Measurements from ENCODE around the gene CHST1. TPM values are rescaled to one million over a fixed set of nuclear protein-coding genes. Genes with fewer than 3 reads are reported as not detected.

CHST1 gene
- total and polyA plus RNA-seq, 2 donors (not counting 3 experiments of a cell fraction or from before 2014, with no cell fraction given), result 12.6 to 40.5 TPM

- dilution Hi-C loops (cut with MboI; ENCODE audit: extremely low pct_ligation_motif_present, low sequenced_read_pairs), result no loop called here
- POLR2A ChIA-PET, result no interaction called here
- no TSS peak for BruUV-seq (replicated peaks)
Measured at GRCh38 chr11:45688472-45689033, 23.1 kb upstream of the CHST1 start.

More at GRCh38 chr11:45688472-45689033, 23.1 kb upstream of the CHST1 start:
- Histone ChIP-seq H3K9ac (replicated peaks; ENCODE audit: extremely low read depth, insufficient read depth, low read length) (no peak overlapping the region), H4K20me1 (replicated peaks; ENCODE audit: control insufficient read depth, extremely low read depth, insufficient read depth, low read length) (no peaks in the 10 kb centered on the region), H3K9me1 (replicated peaks; ENCODE audit: control insufficient read depth, extremely low read depth, insufficient read depth, low read length) (no peaks in the 10 kb centered on the region), H3K4me1 (ENCODE audit: control insufficient read depth, extremely low read depth, insufficient read depth, low read length) (no peaks in the 10 kb centered on the region), H3K36me3 (ENCODE audit: control insufficient read depth in 2 of 2, extremely low read depth in 1 of 2, insufficient read depth in 2 of 2, low read length in 2 of 2) (no peaks in the 10 kb centered on the region), H3K9me3 (replicated peaks; ENCODE audit: control insufficient read depth, insufficient read depth, low read length) (no peaks in the 10 kb centered on the region), H3K4me2 (ENCODE audit: insufficient read depth, low read length) (no peak overlapping the region), H3K4me3 (replicated peaks in 1 of 3; ENCODE audit: insufficient read depth in 1 of 3, low read depth in 1 of 3, low read length in 3 of 3) (no peak overlapping the region), H3K79me2 (ENCODE audit: control insufficient read depth, insufficient read depth, low read length) (no peaks in the 10 kb centered on the region), H3K27me3 (ENCODE audit: control insufficient read depth in 2 of 2, insufficient read depth in 2 of 2, low read length in 2 of 2) (peaks cover 9 to 21% of the 10 kb centered on the region in 2 experiments), H3K27ac (ENCODE audit: insufficient read depth, low read depth, low read length) (no peak overlapping the region), H2AFZ (ENCODE audit: low read depth, low read length) (no peak overlapping the region)
- TF ChIP-seq POLR2A (IDR thresholded peaks at IDR 0.05; ENCODE audit: low read depth, low read length) (no peak), POLR2AphosphoS5 (IDR thresholded peaks at IDR 0.05; ENCODE audit: insufficient read depth, low read depth, low read length) (no peak), EZH2 (IDR thresholded peaks at IDR 0.05; ENCODE audit: borderline replicate concordance, low read depth, low read length, severe bottlenecking) (no peak), MAX (IDR thresholded peaks at IDR 0.05; ENCODE audit: insufficient read depth, insufficient read length) (no peak), FOS (IDR thresholded peaks at IDR 0.05; ENCODE audit: borderline replicate concordance, insufficient read depth, low read length) (no peak), GATA2 (IDR thresholded peaks at IDR 0.05; ENCODE audit: insufficient read depth, insufficient read length, low read depth, low read length) (no peak), MYC (IDR thresholded peaks at IDR 0.05; ENCODE audit: low read depth, low read length) (no peak), CTCF (IDR thresholded peaks at IDR 0.05; ENCODE audit: extremely low read depth in 1 of 2, insufficient read depth in 1 of 2, low read depth in 1 of 2, low read length in 2 of 2) (no peak), JUN (IDR thresholded peaks at IDR 0.05; ENCODE audit: borderline replicate concordance, insufficient read depth, insufficient read length, low read depth) (no peak)
- DNase-seq (ENCODE audit: low read depth, low spot score) (no peak), FAIRE-seq (no peak)
- intact Hi-C loops (cut with micrococcal nuclease), result no loop called here
- CTCF ChIA-PET, result no interaction called here

Data from endothelial cell of umbilical vein (primary cell).